ENCODE data around the gene MYO1H. TPM values are rescaled to one million over a fixed set of nuclear protein-coding genes. Genes with fewer than 3 reads are reported as not detected.

Gene MYO1H
- total RNA-seq, 1 donor from 2014 or later: not detected

DNA sequence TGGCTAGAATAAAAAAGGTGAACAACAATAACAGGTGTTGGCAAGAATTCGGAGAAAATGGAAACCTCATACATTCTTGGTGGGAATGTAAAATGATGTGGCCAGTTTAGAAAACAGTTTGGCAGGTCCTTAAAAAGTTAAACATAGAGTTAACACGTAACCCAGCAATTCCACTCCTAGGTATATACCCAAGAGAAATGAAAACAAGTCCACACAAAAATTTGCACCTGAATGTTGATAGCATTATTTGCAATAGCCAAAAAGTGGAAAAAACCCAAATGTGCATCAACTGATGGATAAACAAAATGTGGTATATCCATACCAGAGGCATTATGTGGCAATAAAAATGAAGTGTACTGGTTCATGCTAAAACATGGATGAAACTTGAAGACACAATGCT is 2.3 kb upstream of the MYO1H start:
- H3K79me2 ChIP-seq (ENCODE audit: low read depth): no peaks in the 10 kb centered on the region
- H3K27me3 ChIP-seq: peaks cover 6% of the 10 kb centered on the region
- H3K9me3 ChIP-seq (ENCODE audit: low read depth): no peaks in the 10 kb centered on the region
- no peaks in the 10 kb centered on the region for H3K36me3 ChIP-seq
- no peaks in the 10 kb centered on the region for H3F3A ChIP-seq (ENCODE audit: low read depth)
- no peak overlapping the region for H3K4me3 ChIP-seq
- Mint-ChIP-seq H3K27ac (no peak overlapping the region), H3K9me3 (peaks cover 6% of the 10 kb centered on the region), H3K36me3 (no peaks in the 10 kb centered on the region), H3K4me1 (no peaks in the 10 kb centered on the region), H3K4me3 (no peak overlapping the region), H3K27me3 (ENCODE audit: insufficient read depth, low read depth) (peaks cover 2% of the 10 kb centered on the region)
- H3K4me2 ChIP-seq: no peak overlapping the region
- H4K20me1 ChIP-seq (ENCODE audit: low read depth): no peaks in the 10 kb centered on the region
- no peak overlapping the region for H2AFZ ChIP-seq (replicated peaks)
- H3K27ac ChIP-seq: no peak overlapping the region
- no peak for DNase-seq (ENCODE audit: low spot score)
- TF ChIP-seq EZH2phosphoT487 (IDR thresholded peaks at IDR 0.05) (no peak), EZH2 (IDR thresholded peaks at IDR 0.05) (no peak)
- TF ChIP-seq, protein P1, sequence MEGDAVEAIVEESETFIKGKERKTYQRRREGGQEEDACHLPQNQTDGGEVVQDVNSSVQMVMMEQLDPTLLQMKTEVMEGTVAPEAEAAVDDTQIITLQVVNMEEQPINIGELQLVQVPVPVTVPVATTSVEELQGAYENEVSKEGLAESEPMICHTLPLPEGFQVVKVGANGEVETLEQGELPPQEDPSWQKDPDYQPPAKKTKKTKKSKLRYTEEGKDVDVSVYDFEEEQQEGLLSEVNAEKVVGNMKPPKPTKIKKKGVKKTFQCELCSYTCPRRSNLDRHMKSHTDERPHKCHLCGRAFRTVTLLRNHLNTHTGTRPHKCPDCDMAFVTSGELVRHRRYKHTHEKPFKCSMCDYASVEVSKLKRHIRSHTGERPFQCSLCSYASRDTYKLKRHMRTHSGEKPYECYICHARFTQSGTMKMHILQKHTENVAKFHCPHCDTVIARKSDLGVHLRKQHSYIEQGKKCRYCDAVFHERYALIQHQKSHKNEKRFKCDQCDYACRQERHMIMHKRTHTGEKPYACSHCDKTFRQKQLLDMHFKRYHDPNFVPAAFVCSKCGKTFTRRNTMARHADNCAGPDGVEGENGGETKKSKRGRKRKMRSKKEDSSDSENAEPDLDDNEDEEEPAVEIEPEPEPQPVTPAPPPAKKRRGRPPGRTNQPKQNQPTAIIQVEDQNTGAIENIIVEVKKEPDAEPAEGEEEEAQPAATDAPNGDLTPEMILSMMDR (IDR thresholded peaks at IDR 0.05): no peak
- H3K9ac ChIP-seq: no peak overlapping the region
- no peaks in the 10 kb centered on the region for H3K4me1 ChIP-seq

DNA sequence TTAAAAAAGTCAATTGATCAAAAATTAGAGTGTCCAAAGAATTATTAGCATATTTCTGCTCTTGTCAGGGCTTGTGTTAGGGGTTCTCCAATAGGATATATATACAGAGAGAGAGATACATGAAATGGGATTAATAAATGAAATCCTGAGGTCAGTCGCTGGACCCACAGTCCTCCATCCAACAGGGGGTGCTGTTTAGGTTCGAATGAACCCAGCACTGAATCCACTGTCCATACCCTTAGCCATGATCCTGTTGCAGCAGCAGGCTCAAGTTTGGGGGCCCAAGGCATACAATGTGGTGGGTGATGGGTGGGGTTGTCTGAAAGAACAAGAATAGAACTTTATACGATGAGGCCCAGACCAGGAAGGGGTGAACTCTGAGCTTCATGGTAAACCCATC is 780 bp upstream of the MYO1H start:
- H3K36me3 ChIP-seq: no peaks in the 10 kb centered on the region
- H3K27ac ChIP-seq: no peak overlapping the region
- Mint-ChIP-seq H3K4me1 (no peaks in the 10 kb centered on the region), H3K27me3 (ENCODE audit: insufficient read depth, low read depth) (peaks cover 2% of the 10 kb centered on the region), H3K27ac (no peak overlapping the region), H3K36me3 (no peaks in the 10 kb centered on the region), H3K4me3 (no peak overlapping the region), H3K9me3 (peaks cover 6% of the 10 kb centered on the region)
- H3K9me3 ChIP-seq (ENCODE audit: low read depth): no peaks in the 10 kb centered on the region
- H3F3A ChIP-seq (ENCODE audit: low read depth): no peaks in the 10 kb centered on the region
- H3K4me3 ChIP-seq: no peak overlapping the region
- H3K79me2 ChIP-seq (ENCODE audit: low read depth): no peaks in the 10 kb centered on the region
- no peak overlapping the region for H3K9ac ChIP-seq
- peaks cover 6% of the 10 kb centered on the region for H3K27me3 ChIP-seq
- H2AFZ ChIP-seq (replicated peaks): no peak overlapping the region
- DNase-seq (ENCODE audit: low spot score): no peak
- H4K20me1 ChIP-seq (ENCODE audit: low read depth): no peaks in the 10 kb centered on the region
- no peak overlapping the region for H3K4me2 ChIP-seq
- no peak for TF ChIP-seq EZH2 (IDR thresholded peaks at IDR 0.05)
- TF ChIP-seq EZH2phosphoT487 (IDR thresholded peaks at IDR 0.05): no peak
- TF ChIP-seq, protein P1 (IDR thresholded peaks at IDR 0.05): peak; percentile 34
- no peaks in the 10 kb centered on the region for H3K4me1 ChIP-seq

DNA sequence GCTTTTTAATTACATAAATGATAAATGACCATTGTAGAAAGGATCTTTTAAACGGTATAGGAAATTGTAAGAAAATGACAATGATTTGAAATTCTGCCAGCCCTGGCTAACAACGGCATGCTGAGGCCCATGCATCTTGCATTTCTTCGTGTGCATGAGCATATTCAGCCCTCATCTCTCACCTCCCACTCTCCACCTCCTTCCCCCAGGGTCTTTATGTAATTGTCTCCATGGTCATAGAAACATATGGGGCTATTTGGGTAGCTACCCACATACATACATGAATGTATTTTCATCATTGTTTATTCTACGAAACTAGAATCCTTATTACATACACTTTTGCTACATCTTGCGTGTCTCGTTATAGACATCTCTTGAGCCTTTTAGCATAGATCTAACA is 4.5 kb downstream of the MYO1H start:
- Histone ChIP-seq H3K9ac (no peak overlapping the region), H3K4me1 (no peaks in the 10 kb centered on the region), H4K20me1 (ENCODE audit: low read depth) (no peaks in the 10 kb centered on the region), H3K27ac (no peak overlapping the region), H3K9me3 (ENCODE audit: low read depth) (no peaks in the 10 kb centered on the region), H3K79me2 (ENCODE audit: low read depth) (no peaks in the 10 kb centered on the region), H3F3A (ENCODE audit: low read depth) (no peaks in the 10 kb centered on the region), H3K36me3 (no peaks in the 10 kb centered on the region), H3K27me3 (no peaks in the 10 kb centered on the region), H3K4me3 (no peak overlapping the region), H2AFZ (replicated peaks) (no peak overlapping the region), H3K4me2 (no peak overlapping the region)
- Mint-ChIP-seq H3K27ac (no peak overlapping the region), H3K9me3 (no peaks in the 10 kb centered on the region), H3K36me3 (no peaks in the 10 kb centered on the region), H3K4me1 (peaks cover 2% of the 10 kb centered on the region), H3K27me3 (ENCODE audit: insufficient read depth, low read depth) (peaks cover 6% of the 10 kb centered on the region), H3K4me3 (no peak overlapping the region)
- DNase-seq (ENCODE audit: low spot score): no peak
- TF ChIP-seq EZH2 (IDR thresholded peaks at IDR 0.05): no peak
- TF ChIP-seq, protein P1 (IDR thresholded peaks at IDR 0.05): no peak
- TF ChIP-seq EZH2phosphoT487 (IDR thresholded peaks at IDR 0.05): no peak

All from neural progenitor cell (in vitro differentiated cells).